Measurements from ENCODE around the gene TNF. TPM values are rescaled to one million over a fixed set of nuclear protein-coding genes. Genes with fewer than 3 reads are reported as not detected.

The TNF gene
- total and polyA plus RNA-seq, 3 donors from 2014 or later: 0.24 to 1.1 (median 0.31) TPM

- H3K36me3 ChIP-seq (ENCODE audit: low read depth, missing control alignments): no peaks in the 10 kb centered on the region
- no peak overlapping the region for H3K4me3 ChIP-seq
- DNase-seq: no peak
- TF ChIP-seq POLR2A (IDR thresholded peaks at IDR 0.05): no peak
- no peak for TF ChIP-seq CTCF (IDR thresholded peaks at IDR 0.05)
- no peaks in the 10 kb centered on the region for H3K9me3 ChIP-seq
- 46 to 60% methylated on average over 10 to 12 of the region's 12 CpGs for WGBS, 2 donors
- H3K27me3 ChIP-seq: no peaks in the 10 kb centered on the region
- intact Hi-C loops (cut with DNase I; ENCODE audit: low total_unique reads): no loop called here
- no peak overlapping the region for H3K27ac ChIP-seq
- no peaks in the 10 kb centered on the region for H3K4me1 ChIP-seq
Observed at GRCh38 chr6:31529329-31530150, 45.8 kb upstream of the TNF start.

GRCh38 chr6:31530659-31531058 is 44.7 kb upstream of the TNF start:
- no peaks in the 10 kb centered on the region for H3K36me3 ChIP-seq (ENCODE audit: low read depth, missing control alignments)
- H3K4me1 ChIP-seq: no peaks in the 10 kb centered on the region
- H3K4me3 ChIP-seq: no peak overlapping the region
- no peaks in the 10 kb centered on the region for H3K27me3 ChIP-seq
- 76 to 78% methylated on average over 5 of the region's 6 CpGs for WGBS, 2 donors
- no peak overlapping the region for H3K27ac ChIP-seq
- DNase-seq: no peak
- intact Hi-C loops (cut with DNase I; ENCODE audit: low total_unique reads): no loop called here
- no peaks in the 10 kb centered on the region for H3K9me3 ChIP-seq
- TF ChIP-seq CTCF (IDR thresholded peaks at IDR 0.05) (no peak), POLR2A (IDR thresholded peaks at IDR 0.05) (no peak)

- H3K36me3 ChIP-seq (ENCODE audit: low read depth, missing control alignments): no peaks in the 10 kb centered on the region
- intact Hi-C loops (cut with DNase I; ENCODE audit: low total_unique reads): no loop called here
- 83 to 85% methylated on average over 7 of the region's 7 CpGs for WGBS, 2 donors
Observed at GRCh38 chr6:31531162-31531561, 44.2 kb upstream of the TNF start.

GRCh38 chr6:31531771-31532643 is 43.4 kb upstream of the TNF start:
- WGBS, 2 donors: 67 to 74% methylated on average over 9 of the region's 9 CpGs
- no peak for TF ChIP-seq CTCF (IDR thresholded peaks at IDR 0.05)
- Histone ChIP-seq H3K36me3 (ENCODE audit: low read depth, missing control alignments) (no peaks in the 10 kb centered on the region), H3K4me3 (no peak overlapping the region), H3K27me3 (no peaks in the 10 kb centered on the region), H3K27ac (no peak overlapping the region), H3K4me1 (no peaks in the 10 kb centered on the region), H3K9me3 (no peaks in the 10 kb centered on the region)
- intact Hi-C loops (cut with DNase I; ENCODE audit: low total_unique reads): no loop called here
- DNase-seq: no peak

More at GRCh38 chr6:31531162-31531561, 44.2 kb upstream of the TNF start:
- no peak for DNase-seq
- no peak overlapping the region for H3K27ac ChIP-seq
- no peak overlapping the region for H3K4me3 ChIP-seq
- no peaks in the 10 kb centered on the region for H3K27me3 ChIP-seq
- TF ChIP-seq CTCF (IDR thresholded peaks at IDR 0.05): no peak
- no peak for TF ChIP-seq POLR2A (IDR thresholded peaks at IDR 0.05)
- H3K4me1 ChIP-seq: no peaks in the 10 kb centered on the region
- H3K9me3 ChIP-seq: no peaks in the 10 kb centered on the region

Measured in testis (tissue), 3 donors.